ENCODE measurements around the gene FDX2. TPM values are rescaled to one million over a fixed set of nuclear protein-coding genes. Genes with fewer than 3 reads are reported as not detected.

The FDX2 gene
- total and polyA plus RNA-seq, 2 of the 8 experiments (the other 6 are each of a cell fraction or from before 2014, with no cell fraction given) = 27.0 to 64.4 TPM

DNA sequence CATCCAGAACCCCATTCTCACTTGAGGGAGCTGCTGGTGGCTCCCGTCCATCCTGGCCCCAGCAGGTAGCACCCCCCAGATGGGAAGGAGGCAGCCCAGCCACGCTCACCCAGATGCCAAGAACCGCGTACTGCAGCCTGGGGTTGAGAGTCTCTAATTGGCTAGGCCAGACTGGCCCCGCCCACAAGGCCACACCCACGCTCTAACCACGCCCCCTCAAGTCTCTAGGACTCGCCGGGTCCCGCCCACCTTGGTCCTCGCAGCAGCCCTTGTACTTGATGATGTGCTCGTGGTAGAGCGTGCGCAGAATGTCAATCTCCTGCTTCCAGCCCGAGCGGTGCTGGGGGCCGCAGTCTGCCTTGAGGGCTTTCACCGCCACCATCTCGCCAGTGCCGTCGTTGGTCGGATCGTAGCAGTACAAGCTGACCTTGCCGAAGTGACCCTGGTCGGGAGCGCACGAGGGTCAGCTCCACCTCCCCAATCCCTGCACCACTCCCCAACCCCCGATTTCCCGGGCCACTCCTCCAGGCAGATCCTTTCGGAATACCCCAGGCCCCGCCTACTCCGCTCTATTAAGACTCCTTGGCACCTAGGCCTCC, 38.1 kb upstream of the FDX2 start (continued):
- TF ChIP-seq, protein P1, sequence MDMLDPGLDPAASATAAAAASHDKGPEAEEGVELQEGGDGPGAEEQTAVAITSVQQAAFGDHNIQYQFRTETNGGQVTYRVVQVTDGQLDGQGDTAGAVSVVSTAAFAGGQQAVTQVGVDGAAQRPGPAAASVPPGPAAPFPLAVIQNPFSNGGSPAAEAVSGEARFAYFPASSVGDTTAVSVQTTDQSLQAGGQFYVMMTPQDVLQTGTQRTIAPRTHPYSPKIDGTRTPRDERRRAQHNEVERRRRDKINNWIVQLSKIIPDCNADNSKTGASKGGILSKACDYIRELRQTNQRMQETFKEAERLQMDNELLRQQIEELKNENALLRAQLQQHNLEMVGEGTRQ (IDR thresholded peaks at IDR 0.05; ENCODE audit: low read length) = no peak
- TF ChIP-seq EGR1 (IDR thresholded peaks at IDR 0.05; ENCODE audit: borderline replicate concordance, low read depth, low read length) = no peak; the same call in 1 of the 2 replicates
- no peak for TF ChIP-seq BRCA1 (IDR thresholded peaks at IDR 0.05; ENCODE audit: low read depth, low read length)
- TF ChIP-seq SIRT6 (IDR thresholded peaks at IDR 0.05; ENCODE audit: low read length) = no peak
- no peak for TF ChIP-seq NANOG (IDR thresholded peaks at IDR 0.05; ENCODE audit: insufficient read depth, low read depth, low read length, poor library complexity, severe bottlenecking)
- peak in 1 of 2 experiments; percentile 68; a peak in 1 of 4 replicates for TF ChIP-seq SIN3A (conservative IDR thresholded peaks at IDR 0.05 in 1 of 2, IDR thresholded peaks at IDR 0.05 in 1 of 2; ENCODE audit: low read depth in 1 of 2, low read length in 2 of 2)
- no peak for TF ChIP-seq POU5F1 (IDR thresholded peaks at IDR 0.05; ENCODE audit: low read depth, low read length)
- TF ChIP-seq EP300 (IDR thresholded peaks at IDR 0.05; ENCODE audit: borderline replicate concordance in 1 of 2, low read depth in 2 of 2, low read length in 2 of 2) = no peak; a peak in 1 of 3 replicates
- peak; percentile 58; the same call in 1 of the 2 replicates for TF ChIP-seq CREB1 (IDR thresholded peaks at IDR 0.05)
- TF ChIP-seq, protein P2, sequence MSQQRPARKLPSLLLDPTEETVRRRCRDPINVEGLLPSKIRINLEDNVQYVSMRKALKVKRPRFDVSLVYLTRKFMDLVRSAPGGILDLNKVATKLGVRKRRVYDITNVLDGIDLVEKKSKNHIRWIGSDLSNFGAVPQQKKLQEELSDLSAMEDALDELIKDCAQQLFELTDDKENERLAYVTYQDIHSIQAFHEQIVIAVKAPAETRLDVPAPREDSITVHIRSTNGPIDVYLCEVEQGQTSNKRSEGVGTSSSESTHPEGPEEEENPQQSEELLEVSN (IDR thresholded peaks at IDR 0.05) = peak; percentile 60; the same call in 1 of the 2 replicates
- TF ChIP-seq POLR2AphosphoS5 (IDR thresholded peaks at IDR 0.05; ENCODE audit: low read depth, low read length) = peak; percentile 82
- TF ChIP-seq, protein P3, sequence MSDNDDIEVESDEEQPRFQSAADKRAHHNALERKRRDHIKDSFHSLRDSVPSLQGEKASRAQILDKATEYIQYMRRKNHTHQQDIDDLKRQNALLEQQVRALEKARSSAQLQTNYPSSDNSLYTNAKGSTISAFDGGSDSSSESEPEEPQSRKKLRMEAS (IDR thresholded peaks at IDR 0.05) = peak; percentile 86
- TF ChIP-seq FOSL1 (IDR thresholded peaks at IDR 0.05; ENCODE audit: insufficient read depth, low read depth, low read length) = no peak
- TF ChIP-seq BCL11A (IDR thresholded peaks at IDR 0.05; ENCODE audit: low read depth in 2 of 2, low read length in 2 of 2) = no peak
- TF ChIP-seq SAP30 (IDR thresholded peaks at IDR 0.05; ENCODE audit: insufficient read depth, insufficient replicate concordance, low read length) = peak; percentile 79
- TF ChIP-seq TBP (IDR thresholded peaks at IDR 0.05; ENCODE audit: low read depth, low read length) = 0 out of 2 replicates have a peak, but pooled peaks have one; percentile 29
- no peak for TF ChIP-seq CHD1 (IDR thresholded peaks at IDR 0.05; ENCODE audit: low read depth, low read length)
- TF ChIP-seq MAFK (IDR thresholded peaks at IDR 0.05; ENCODE audit: low read depth, low read length) = no peak
- TF ChIP-seq KDM5A (IDR thresholded peaks at IDR 0.05; ENCODE audit: low read length) = no peak
